Measurements from ENCODE around the gene ADCK1.
A peak's percentile ranks its signal among the peaks of the same experiment; 100 is the strongest.
"Not testable (repeated sequence)": the region's sequence is repeated elsewhere in the genome, so short reads cannot be mapped to it uniquely, and the experiment has no call there.

Gene ADCK1

GRCh38 chr14:77799863-77800730 lies at the start of gene ADCK1:
TSS of gene ADCK1 (plus strand) at chr14:77800109. CDS start at chr14:77818979, 18,870 bp downstream.
- FAIRE-seq = no peak

- no peak for FAIRE-seq
Measured at GRCh38 chr14:77752266-77752665, 47.6 kb upstream of the ADCK1 start.

- FAIRE-seq = no peak
Measured at GRCh38 chr14:77752799-77753516, 47.0 kb upstream of the ADCK1 start.

GRCh38 chr14:77760381-77761204 lies 39.3 kb upstream of the ADCK1 start, which contains the start of gene SNW1:
TSS of gene SNW1 (minus strand) at chr14:77761156. CDS start at chr14:77761127, 29 bp downstream.
- peak; percentile 66 for FAIRE-seq

GRCh38 chr14:77761205-77761931 lies 38.5 kb upstream of the ADCK1 start:
- no peak for FAIRE-seq

- FAIRE-seq = no peak
Measured at GRCh38 chr14:77763316-77763715, 36.6 kb upstream of the ADCK1 start.

- no peak for FAIRE-seq
Measured at GRCh38 chr14:77763978-77764377, 35.9 kb upstream of the ADCK1 start.

- FAIRE-seq = not testable (repeated sequence)
Measured at GRCh38 chr14:77768442-77769069, 31.4 kb upstream of the ADCK1 start.

GRCh38 chr14:77773966-77774365 lies 25.9 kb upstream of the ADCK1 start:
- not testable (repeated sequence) for FAIRE-seq

GRCh38 chr14:77782202-77782601 lies 17.7 kb upstream of the ADCK1 start:
- FAIRE-seq = no peak

GRCh38 chr14:77786148-77786547 lies 13.8 kb upstream of the ADCK1 start:
- no peak for FAIRE-seq

GRCh38 chr14:77790566-77791224 lies 9.2 kb upstream of the ADCK1 start:
- FAIRE-seq = no peak

GRCh38 chr14:77791225-77791600 lies 8.7 kb upstream of the ADCK1 start:
- no peak for FAIRE-seq

- FAIRE-seq = not testable (repeated sequence)
Measured at GRCh38 chr14:77793255-77793654, 6.7 kb upstream of the ADCK1 start.

- no peak for FAIRE-seq
Measured at GRCh38 chr14:77794357-77794756, 5.6 kb upstream of the ADCK1 start.

- not testable (repeated sequence) for FAIRE-seq
Measured at GRCh38 chr14:77799456-77799855, 453 bp upstream of the ADCK1 start.

- no peak for FAIRE-seq
Measured at GRCh38 chr14:77800814-77801213, 905 bp downstream of the ADCK1 start.

GRCh38 chr14:77804592-77804991 lies 4.7 kb downstream of the ADCK1 start:
- no peak for FAIRE-seq

GRCh38 chr14:77805706-77806105 lies 5.8 kb downstream of the ADCK1 start:
- no peak for FAIRE-seq

- FAIRE-seq = no peak
Measured at GRCh38 chr14:77808250-77808649, 8.3 kb downstream of the ADCK1 start.

- FAIRE-seq = no peak
Measured at GRCh38 chr14:77809011-77809410, 9.1 kb downstream of the ADCK1 start.
